Measurements from ENCODE around the gene RPS28.
"Not testable (repeated sequence)": the region's sequence is repeated elsewhere in the genome, so short reads cannot be mapped to it uniquely, and the experiment has no call there.

The RPS28 gene

GRCh38 chr19:8342684-8343482 lies 21.6 kb downstream of the RPS28 start, which contains the start of gene KANK3:
Gene KANK3 (minus strand): TSS chr19:8343262. CDS start chr19:8337828, 5,434 bp downstream.
- DNase-seq: peak; percentile 2

- DNase-seq: no peak
Observed at GRCh38 chr19:8343483-8343844, 22.2 kb downstream of the RPS28 start.

- DNase-seq: not testable (repeated sequence)
Observed at GRCh38 chr19:8349629-8350372, 28.5 kb downstream of the RPS28 start.

- no peak for DNase-seq
Observed at GRCh38 chr19:8352134-8352827, 31.0 kb downstream of the RPS28 start.

- DNase-seq: not testable (repeated sequence)
Observed at GRCh38 chr19:8352845-8353244, 31.5 kb downstream of the RPS28 start.

- no peak for DNase-seq
Observed at GRCh38 chr19:8355631-8356402, 34.5 kb downstream of the RPS28 start.

- DNase-seq: no peak
Observed at GRCh38 chr19:8357007-8357521, 35.8 kb downstream of the RPS28 start.

- no peak for DNase-seq
Observed at GRCh38 chr19:8358948-8359347, 37.7 kb downstream of the RPS28 start.

GRCh38 chr19:8360196-8360595 lies 38.9 kb downstream of the RPS28 start:
- no peak for DNase-seq

- no peak for DNase-seq
Observed at GRCh38 chr19:8361921-8362793, 40.9 kb downstream of the RPS28 start.

- no peak for DNase-seq
Observed at GRCh38 chr19:8363803-8364771, 42.8 kb downstream of the RPS28 start, which contains the start of gene ANGPTL4. Gene ANGPTL4 (plus strand): TSS chr19:8364155. CDS start chr19:8364322, 167 bp downstream.

- no peak for DNase-seq
Observed at GRCh38 chr19:8366121-8366581, 44.9 kb downstream of the RPS28 start.

GRCh38 chr19:8366961-8367326 lies 45.6 kb downstream of the RPS28 start:
- DNase-seq: no peak

- no peak for DNase-seq
Observed at GRCh38 chr19:8367327-8368001, 46.2 kb downstream of the RPS28 start.

GRCh38 chr19:8370176-8371010 lies 49.1 kb downstream of the RPS28 start:
- DNase-seq: no peak

- no peak for DNase-seq
Observed at GRCh38 chr19:8371011-8371804, 49.9 kb downstream of the RPS28 start.
